A549 (cell line): ENCODE results near the gene SUPT3H. TPM values are rescaled to one million over a fixed set of nuclear protein-coding genes. Genes with fewer than 3 reads are reported as not detected.

Source experiments
- ATAC-seq, 2 experiments: fragments of 200-7000 bp in 1 of 2; fragments of >200 bp in 1 of 2; cut with Nextera tagmentation in 1 of 2; cut with Tn5 transposase in 1 of 2; 3 replicates each; pipeline versions ENCODE4 v1.8.0 to v1.9.1; 2018 to 2020; ENCODE audit warnings: mild to moderate bottlenecking in 1 of 2, moderate library complexity in 1 of 2
- CTCF ChIA-PET: fragments of 300-600 bp; sonication (Branson Sonifier 250); formaldehyde crosslinking; extraction: SDS; loops from one replicate; lab custom pipeline; 2021; ENCODE audit warnings: antibody characterized with exemption, inconsistent platforms; lab: Yijun Ruan, JAX
- POLR2A ChIA-PET: fragments of 350-600 bp; formaldehyde crosslinking; extraction: SDS; loops from one replicate; lab custom pipeline; 2021; ENCODE audit warnings: antibody characterized with exemption, inconsistent platforms; lab: Yijun Ruan, JAX
- DNase-seq, 2 experiments: peaks; one replicate each; pipeline versions ENCODE4 v3.0.0 to v3.0.0-alpha.2; 2011 to 2016; ENCODE audit warnings: low read depth in 1 of 2, low spot score in 1 of 2
- FAIRE-seq: peaks from 2 replicates; lab custom pipeline; 2011; peaks lifted over from hg19 to GRCh38; lab: Jason Lieb, UNC
- H3K27ac ChIP-seq, 2 experiments: fragments of >200 bp; sonication (Bioruptor Twin); formaldehyde crosslinking; 3 replicates each; pipeline ENCODE4 v1.5.1; 2016 to 2017
- H3K4me1 ChIP-seq: fragments of >200 bp; sonication (Bioruptor Twin); formaldehyde crosslinking; 3 replicates; pipeline ENCODE4 v1.6.1; 2016
- H3K4me2 ChIP-seq: fragments of >200 bp; sonication (Bioruptor Twin); formaldehyde crosslinking; 3 replicates; pipeline ENCODE4 v1.6.1; 2016
- H3K4me3 ChIP-seq: fragments of >200 bp; sonication (Bioruptor Twin); formaldehyde crosslinking; 3 replicates; pipeline ENCODE4 v1.5.1; 2016
- H3K9me3 ChIP-seq: fragments of >200 bp; sonication (Bioruptor Twin); formaldehyde crosslinking; 3 replicates; pipeline ENCODE4 v1.6.1; 2016
- BCL3 ChIP-seq: fragments of >200 bp; sonication (Bioruptor Twin); formaldehyde crosslinking; IDR thresholded peaks from 3 replicates; pipeline ENCODE4 v1.6.1; 2016
- BHLHE40 ChIP-seq: IDR thresholded peaks from 2 replicates; pipeline ENCODE4 v1.6.1; 2012; ENCODE audit warnings: low read depth, low read length, inconsistent platforms
- CBX2 ChIP-seq: fragments of 200-600 bp; sonication (generic); IDR thresholded peaks from 2 replicates; pipeline ENCODE4 v1.6.1; 2016; ENCODE audit warnings: low read depth, mild to moderate bottlenecking, borderline replicate concordance
- CBX8 ChIP-seq: fragments of 200-600 bp; sonication (generic); IDR thresholded peaks from 2 replicates; pipeline ENCODE4 v1.6.1; 2016
- CHD4 ChIP-seq: fragments of 200-600 bp; sonication (generic); IDR thresholded peaks from 2 replicates; pipeline ENCODE4 v1.6.1; 2016; ENCODE audit warnings: antibody characterized with exemption, mild to moderate bottlenecking, borderline replicate concordance
- E2F6 ChIP-seq: IDR thresholded peaks from 2 replicates; pipeline ENCODE4 v1.6.1; 2012; ENCODE audit warnings: low read depth, borderline replicate concordance
- EHF ChIP-seq: fragments of 250-450 bp; sonication (Bioruptor Pico); IDR thresholded peaks from 2 replicates; pipeline ENCODE4 v1.5.0; 2020; ENCODE audit warnings: mild to moderate bottlenecking
- ELK1 ChIP-seq: fragments of 150-350 bp; IDR thresholded peaks from 2 replicates; pipeline ENCODE4 v1.6.1; 2014; ENCODE audit warnings: low read depth, mild to moderate bottlenecking, low read length
- FOSL2 ChIP-seq, 2 experiments: fragments of 450-650 bp in 1 of 2; fragments of >200 bp in 1 of 2; sonication (Bioruptor Twin) in 1 of 2; formaldehyde crosslinking; IDR thresholded peaks; 2 replicates each; pipeline versions ENCODE4 v1.5.0 to v1.6.1; 2016 to 2020; ENCODE audit warnings: mild to moderate bottlenecking in 1 of 2, moderate library complexity in 1 of 2
- HEYL ChIP-seq: fragments of 250-450 bp; sonication (Bioruptor Pico); IDR thresholded peaks from 2 replicates; pipeline ENCODE4 v1.8.0; 2021; ENCODE audit warnings: mild to moderate bottlenecking, moderate library complexity
- NFE2L2 ChIP-seq: fragments of 150-350 bp; conservative IDR thresholded peaks from 2 replicates; pipeline ENCODE4 v1.6.1; 2014; ENCODE audit warnings: low read length
- NR3C1 ChIP-seq: fragments of >200 bp; sonication (Bioruptor Twin); formaldehyde crosslinking; IDR thresholded peaks from 3 replicates; pipeline ENCODE4 v1.6.1; 2017
- PBX3 ChIP-seq: IDR thresholded peaks from 2 replicates; pipeline ENCODE4 v1.6.1; 2012
- POLR2A ChIP-seq: IDR thresholded peaks from 2 replicates; pipeline ENCODE4 v1.6.1; 2012; ENCODE audit warnings: mild to moderate bottlenecking, low read length
- POLR2AphosphoS2 ChIP-seq: conservative IDR thresholded peaks from 2 replicates; pipeline ENCODE4 v1.6.1; 2012; ENCODE audit warnings: low read length, improper control_type of control experiment, inconsistent platforms
- RARB ChIP-seq: fragments of 250-450 bp; sonication (Bioruptor Pico); IDR thresholded peaks from 2 replicates; pipeline ENCODE4 v1.8.0; 2021; ENCODE audit warnings: mild to moderate bottlenecking, moderate library complexity
- REST ChIP-seq: fragments of 200-600 bp; sonication (generic); IDR thresholded peaks from 2 replicates; pipeline ENCODE4 v1.6.1; 2016; ENCODE audit warnings: antibody characterized with exemption, mild to moderate bottlenecking, moderate library complexity
- SREBF2 ChIP-seq: fragments of 450-650 bp; IDR thresholded peaks from 2 replicates; pipeline ENCODE4 v1.6.1; 2014; ENCODE audit warnings: mild to moderate bottlenecking, moderate library complexity
- TFCP2L1 ChIP-seq: fragments of 250-450 bp; sonication (Bioruptor Pico); IDR thresholded peaks from 2 replicates; pipeline ENCODE4 v1.5.0; 2021; ENCODE audit warnings: mild to moderate bottlenecking
- ZC3H11A ChIP-seq: fragments of 450-650 bp; IDR thresholded peaks from 2 replicates; pipeline ENCODE4 v1.6.1; 2014; ENCODE audit warnings: antibody characterized with exemption, mild to moderate bottlenecking
- ZFP36 ChIP-seq: fragments of 450-650 bp; IDR thresholded peaks from 2 replicates; pipeline ENCODE4 v1.6.1; 2014; ENCODE audit warnings: borderline replicate concordance; ENCODE audit not compliant: partially characterized antibody
- WGBS: methylation state at CpG from one replicate; pipeline ENCODE4 v1.1.6; 2017; ENCODE audit errors: missing lambda C conversion rate; 5-methylcytosine and 5-hydroxymethylcytosine counted together
- polyA plus RNA-seq, 4 experiments: library from polyadenylated mRNA; depleted of rRNA in 3 of 4; stranded (reverse); fragments of >200 nt; fragmentation: RNase III in 1 of 4; extraction: RNeasy Plus Mini Kit Qiagen cat#74134 plus additional on column Dnase treatment in 1 of 4; gene quantifications; 2 replicates in 3 of 4; 3 replicates in 1 of 4; pipeline ENCODE4 v1.2.3, GENCODE V29; 2011 to 2017

SUPT3H gene
- polyA plus RNA-seq, 2 of the 4 experiments (the other 2 are of a cell fraction), result 4.3 to 6.2 TPM

GRCh38 chr6:44797746-44798145 lies 580.0 kb downstream of the SUPT3H start:
- TF ChIP-seq ZFP36 (no peak), E2F6 (no peak), CBX8 (no peak), CBX2 (no peak), NFE2L2 (no peak)
- no peak overlapping the region for H3K4me3 ChIP-seq
- DNase-seq (no peak), ATAC-seq (no peak), FAIRE-seq (no peak)
- CTCF ChIA-PET, result no interaction called here
- no peaks in the 10 kb centered on the region for H3K9me3 ChIP-seq
- no peaks in the 10 kb centered on the region for H3K4me1 ChIP-seq
- POLR2A ChIA-PET, result no interaction called here
- WGBS, result 58% methylated on average over 3 of the region's 3 CpGs
- no peak overlapping the region for H3K27ac ChIP-seq
- H3K4me2 ChIP-seq, result no peak overlapping the region

GRCh38 chr6:44795326-44795725 lies 582.4 kb downstream of the SUPT3H start:
- no peak overlapping the region for H3K27ac ChIP-seq
- no peak for TF ChIP-seq E2F6
- no peak for TF ChIP-seq FOSL2 (IDR thresholded peaks at IDR 0.05)
- no peak for TF ChIP-seq FOSL2 (CRISPR knock-in tag; IDR thresholded peaks at IDR 0.05)
- no peak for TF ChIP-seq SREBF2
- no peak overlapping the region for H3K4me2 ChIP-seq
- H3K9me3 ChIP-seq, result no peaks in the 10 kb centered on the region
- no peaks in the 10 kb centered on the region for H3K4me1 ChIP-seq
- WGBS, result 74% methylated on average over 7 of the region's 7 CpGs
- H3K4me3 ChIP-seq, result no peak overlapping the region
- no peak for ATAC-seq
- CTCF ChIA-PET, result no interaction called here
- FAIRE-seq, result no peak
- DNase-seq, result no peak
- POLR2A ChIA-PET, result no interaction called here

- ChIA-PET POLR2A (no interaction called here), CTCF (no interaction called here)
- TF ChIP-seq BCL3 (no peak), POLR2A (no peak), RARB (CRISPR knock-in tag) (no peak), REST (no peak)
- DNase-seq (no peak), ATAC-seq (no peak), FAIRE-seq (no peak)
- Histone ChIP-seq H3K4me2 (no peak overlapping the region), H3K27ac (no peak overlapping the region), H3K9me3 (no peaks in the 10 kb centered on the region; the same call in 1 of the 3 replicates), H3K4me3 (no peak overlapping the region), H3K4me1 (no peaks in the 10 kb centered on the region)
- WGBS, result 58% methylated on average over 7 of the region's 7 CpGs
These were observed 587.9 kb downstream of the SUPT3H start for GRCh38 chr6:44789806-44790205.

- DNase-seq (no peak), ATAC-seq (no peak), FAIRE-seq (no peak)
- Histone ChIP-seq H3K4me3 (no peak overlapping the region), H3K27ac (no peak overlapping the region), H3K4me2 (no peak overlapping the region), H3K4me1 (no peaks in the 10 kb centered on the region), H3K9me3 (peaks cover 5% of the 10 kb centered on the region; the same call in 2 of the 3 replicates)
- WGBS, result 56% methylated on average over 5 of the region's 5 CpGs
- POLR2A ChIA-PET, result no interaction called here
- CTCF ChIA-PET, result no interaction called here
- no peak for TF ChIP-seq NR3C1
- TF ChIP-seq ZC3H11A, result no peak
- no peak for TF ChIP-seq BHLHE40
- no peak for TF ChIP-seq PBX3
- TF ChIP-seq CHD4, result no peak
- no peak for TF ChIP-seq POLR2A
- TF ChIP-seq NFE2L2, result no peak
- TF ChIP-seq HEYL (CRISPR knock-in tag), result no peak
- no peak for TF ChIP-seq TFCP2L1 (CRISPR knock-in tag)
- TF ChIP-seq EHF (CRISPR knock-in tag), result no peak
- no peak for TF ChIP-seq ELK1
- TF ChIP-seq POLR2AphosphoS2, result no peak
These were observed 588.7 kb downstream of the SUPT3H start for GRCh38 chr6:44789061-44789460.
